GM18511 (cell line): ENCODE measurements around the gene CCDC71.

Experiments used
- ATAC-seq: cut with Tn5 transposase; IDR thresholded peaks from one replicate; pipeline ENCODE4 v1.9.1; 2021; ENCODE audit warnings: mild to moderate bottlenecking, moderate library complexity; ENCODE audit not compliant: unreplicated experiment

The CCDC71 gene

DNA sequence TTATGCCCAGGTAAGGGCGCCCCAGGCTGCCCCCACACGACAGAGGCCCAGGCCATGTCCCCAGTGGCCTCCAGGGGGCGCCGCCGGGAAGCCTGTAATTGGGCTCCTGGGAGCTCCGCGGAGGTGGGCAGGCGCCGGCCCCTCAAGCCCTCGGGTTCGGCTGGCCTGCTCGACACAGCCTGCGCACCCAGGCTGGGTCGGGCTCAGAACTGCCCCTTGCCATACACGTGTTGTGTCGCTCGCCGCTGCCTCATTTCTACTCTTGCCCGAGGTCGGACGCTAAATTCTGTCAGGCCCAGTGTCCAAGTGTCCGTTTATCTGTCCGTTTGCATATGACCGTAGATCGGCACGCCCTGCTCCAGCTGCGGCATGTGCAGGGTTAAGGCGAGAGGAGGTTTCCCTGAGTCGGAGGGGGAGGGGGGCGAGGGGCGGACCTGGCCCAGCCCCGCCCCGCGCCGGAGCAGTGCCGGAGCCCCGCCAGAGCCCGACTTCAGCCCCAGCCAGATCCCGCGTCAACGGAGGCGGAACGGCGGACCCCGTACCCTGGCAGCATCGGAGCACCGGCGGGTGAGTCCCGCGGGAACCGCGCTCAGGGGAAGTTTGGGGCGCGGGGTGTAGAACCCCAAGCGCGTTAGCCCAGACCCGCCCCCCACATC, 5.1 kb upstream of the CCDC71 start, which contains the start of gene KLHDC8B:
KLHDC8B (plus strand) TSS at position 480 of the 656 bp plus-strand sequence. CDS start 1,172 bp downstream, outside the sequence.
- peak; percentile 77 for ATAC-seq

DNA sequence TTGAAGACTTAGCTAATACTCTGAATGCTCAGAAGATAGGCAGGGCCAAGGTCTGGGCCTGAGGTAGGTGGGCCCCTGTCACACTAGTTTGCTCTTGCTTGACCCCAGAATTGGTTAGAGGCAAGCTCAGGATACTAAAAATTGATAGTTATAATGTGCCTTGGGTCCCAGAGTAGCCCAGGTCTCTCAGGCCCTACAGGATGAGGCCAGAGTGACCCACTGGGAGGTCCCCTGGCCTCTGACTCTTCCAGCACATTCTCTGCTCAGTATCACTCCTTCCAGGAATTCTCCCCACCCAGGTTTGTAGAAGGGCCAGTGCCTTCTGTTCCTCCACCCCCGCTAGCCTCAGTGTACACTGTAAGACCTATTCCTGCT, 4.6 kb upstream of the CCDC71 start:
- peak; percentile 9 for ATAC-seq

DNA sequence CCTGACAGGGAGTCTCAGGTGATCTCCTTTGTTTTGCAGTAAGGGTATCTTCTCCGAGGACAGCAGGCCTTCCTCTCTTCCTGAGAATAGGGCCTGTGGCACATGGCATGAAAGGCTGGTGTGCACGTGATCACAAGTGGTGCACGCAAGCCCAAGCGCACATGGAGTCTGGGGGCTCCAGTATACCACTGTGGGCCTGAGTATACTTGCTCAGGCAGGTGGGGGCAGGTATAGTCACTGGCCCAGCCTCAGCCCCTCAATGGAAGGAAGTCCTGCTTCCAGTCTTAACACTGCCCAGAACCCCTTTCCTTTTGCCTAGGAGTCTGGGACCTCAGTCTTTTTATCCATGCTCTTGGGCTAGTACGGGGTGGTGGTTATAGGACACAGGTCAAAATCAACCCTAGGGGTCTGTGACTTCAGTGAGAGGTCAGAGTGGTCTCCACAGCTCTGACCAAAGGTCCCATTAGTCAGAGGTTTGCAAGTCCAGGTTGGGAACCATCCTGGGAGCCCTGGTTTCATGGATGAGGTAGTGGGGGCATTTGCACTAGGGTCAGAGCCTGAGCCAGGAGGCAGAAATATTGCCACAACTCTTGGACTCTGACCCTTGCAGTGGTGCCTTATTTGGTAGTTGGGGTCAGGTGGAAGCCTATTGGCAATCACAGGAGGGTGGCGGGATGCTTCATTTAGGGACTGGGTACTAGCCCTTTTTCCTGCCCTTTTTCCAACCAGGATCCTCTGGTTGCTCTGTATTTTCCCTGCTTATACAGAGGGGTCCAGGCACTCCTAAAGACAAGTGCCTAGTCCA, 823 bp upstream of the CCDC71 start:
- no peak for ATAC-seq

DNA sequence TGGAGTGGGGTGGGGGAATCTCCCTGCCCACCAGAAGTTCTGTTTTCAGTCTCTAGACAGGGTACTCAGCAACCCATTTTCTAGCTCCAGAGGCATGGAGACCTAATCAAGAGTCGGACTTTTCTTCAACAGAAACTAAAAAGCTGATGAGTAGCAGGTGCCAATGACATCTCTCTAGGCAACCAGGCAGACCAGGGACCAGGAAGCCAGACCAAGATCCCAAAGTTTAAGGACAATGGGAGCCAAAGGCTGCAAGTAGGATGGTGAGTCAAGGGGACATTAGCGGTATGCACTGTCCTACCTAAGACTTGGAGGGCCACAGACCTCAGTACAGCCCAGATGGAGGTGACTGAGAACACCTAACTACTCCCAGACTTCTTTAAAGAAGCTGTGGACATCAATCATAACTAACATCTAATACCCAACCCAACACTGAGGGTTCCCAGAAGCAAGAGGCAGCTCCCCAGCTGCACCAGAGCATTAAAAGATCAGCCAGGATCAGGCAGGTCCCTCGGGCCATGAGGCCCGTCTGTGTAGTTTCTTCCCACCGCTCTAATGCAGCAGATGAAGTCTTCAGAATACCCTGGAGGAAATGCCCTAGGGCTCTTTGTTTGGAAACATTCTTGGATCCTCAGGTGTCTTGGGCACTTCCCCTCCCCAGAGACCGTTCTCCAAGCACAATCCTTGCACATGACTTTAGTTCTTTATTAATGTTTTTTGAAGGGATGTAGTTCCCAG, 979 bp downstream of the CCDC71 start:
- ATAC-seq = no peak

DNA sequence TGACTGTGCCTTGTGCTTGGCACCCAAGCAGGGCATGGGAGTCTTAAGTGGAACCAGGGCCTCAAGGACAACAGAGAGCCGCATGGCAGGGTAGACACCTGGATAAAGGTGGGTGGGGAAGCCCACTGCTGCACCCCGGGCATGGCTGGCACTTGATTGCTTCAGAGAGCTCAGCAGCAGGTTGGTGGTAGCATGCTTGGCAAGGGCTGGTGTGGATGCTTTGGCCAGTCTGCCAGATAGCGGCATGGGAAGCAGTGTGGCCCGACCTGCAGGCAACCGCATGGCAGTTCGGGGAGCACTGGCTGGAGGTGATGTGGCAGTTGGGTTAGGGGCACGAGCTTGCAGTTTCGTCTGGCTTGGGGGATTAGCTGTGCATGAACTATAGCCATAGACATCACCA, 2.5 kb downstream of the CCDC71 start:
- ATAC-seq = no peak

DNA sequence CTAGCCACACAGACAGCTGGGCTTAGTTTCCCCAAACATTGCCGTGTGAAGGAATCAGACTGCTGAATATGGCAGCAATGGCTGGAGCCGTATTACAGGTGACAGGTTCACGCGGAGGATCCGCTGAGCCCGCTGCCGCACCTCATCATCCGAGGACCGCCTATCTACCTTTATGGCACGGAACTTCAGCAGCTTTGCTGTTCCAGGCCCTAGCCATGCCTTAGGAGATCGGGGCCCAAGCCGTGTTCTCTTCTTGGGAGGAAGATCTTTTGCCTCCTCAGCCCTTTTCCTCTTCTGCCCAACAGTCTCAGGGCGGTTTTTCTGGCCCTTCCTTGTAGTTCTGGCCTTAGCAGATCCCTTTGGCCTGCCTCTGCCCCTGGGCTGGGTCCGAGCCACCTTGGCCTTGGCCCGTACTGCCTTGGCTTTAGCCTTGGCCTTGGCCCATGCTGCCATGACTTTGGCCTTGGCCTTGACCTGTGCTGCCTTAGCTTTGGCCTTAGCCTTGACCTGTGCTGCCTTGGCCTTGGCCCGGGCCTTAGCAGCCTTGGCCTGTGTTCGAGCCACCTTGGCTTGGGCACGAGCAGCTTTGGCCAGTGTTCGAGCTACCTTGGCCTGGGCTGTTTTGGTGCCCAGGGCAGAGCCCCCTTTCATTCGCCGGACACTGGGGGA, 3.2 kb downstream of the CCDC71 start:
- ATAC-seq = no peak

DNA sequence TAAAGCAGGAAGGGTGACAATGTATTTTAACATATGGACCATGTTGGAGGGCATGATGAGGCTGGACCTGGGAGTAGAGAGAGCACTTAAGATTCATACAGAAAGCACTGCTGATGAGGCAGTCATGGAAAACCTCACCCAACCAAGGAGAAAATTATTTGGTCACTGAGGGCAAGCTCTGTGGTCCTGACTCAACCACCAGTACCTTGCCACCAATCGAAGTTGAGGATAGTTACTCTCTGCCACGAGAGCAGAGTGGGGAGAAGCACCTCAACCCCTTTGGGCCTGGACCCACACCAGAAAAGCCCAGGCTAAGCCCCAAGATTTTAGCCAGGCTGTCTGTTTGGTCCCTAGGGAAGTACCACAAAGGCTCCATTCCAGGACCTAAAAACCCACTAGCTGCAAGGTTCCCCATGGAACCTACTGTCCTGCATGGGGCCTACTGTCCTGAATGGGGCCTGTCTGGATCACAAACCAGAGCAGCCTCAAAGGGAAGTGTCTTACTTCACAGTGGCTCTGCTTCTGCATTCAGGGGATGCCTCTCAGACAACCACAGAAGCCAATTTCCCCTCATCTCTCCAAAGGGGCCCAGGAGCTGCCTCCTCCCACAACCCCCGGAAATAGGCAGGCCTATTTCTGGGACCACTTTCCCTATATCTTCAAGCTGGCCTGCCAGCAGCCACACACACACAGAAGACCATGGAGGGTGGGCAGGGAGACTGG, 4.2 kb downstream of the CCDC71 start:
- no peak for ATAC-seq

DNA sequence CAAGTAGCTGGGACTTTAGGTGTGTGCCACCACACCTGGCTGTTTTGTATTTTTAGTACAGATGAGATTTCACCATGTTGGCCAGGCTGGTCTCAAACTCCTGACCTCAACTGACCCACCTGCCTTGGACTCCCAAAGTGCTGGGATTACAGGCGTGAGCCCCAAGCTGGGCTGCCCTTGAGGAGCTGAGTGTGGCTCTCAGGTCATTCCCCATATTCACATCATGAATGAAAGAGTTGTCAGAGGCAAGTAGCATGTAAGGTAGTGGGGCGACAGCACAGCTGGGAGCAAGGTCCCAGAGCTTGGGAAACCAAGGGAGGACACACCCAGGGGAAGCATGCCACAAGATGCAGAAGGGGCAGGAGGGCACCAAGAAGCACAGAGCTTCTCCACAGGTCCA, 4.9 kb downstream of the CCDC71 start:
- no peak for ATAC-seq

DNA sequence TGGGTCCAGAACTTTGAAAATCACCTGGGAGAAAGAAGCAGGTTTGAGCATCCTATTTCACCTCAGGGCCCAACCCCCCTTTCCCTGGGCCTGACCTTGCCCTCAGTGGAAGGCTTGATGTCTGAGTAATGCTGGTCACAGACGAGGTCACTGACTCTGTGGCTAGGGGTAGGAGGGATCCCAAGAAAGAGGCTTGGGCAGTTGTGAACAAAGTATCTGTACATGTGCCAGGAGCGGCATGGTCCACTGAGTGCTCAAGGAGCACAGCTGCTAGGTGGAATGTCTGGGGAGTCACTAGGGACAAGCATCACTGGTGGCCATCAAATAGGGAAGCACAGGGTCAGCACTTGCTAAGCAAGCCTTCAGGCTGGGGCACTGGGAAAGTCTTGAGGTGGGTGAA, 7.3 kb downstream of the CCDC71 start:
- no peak for ATAC-seq

DNA sequence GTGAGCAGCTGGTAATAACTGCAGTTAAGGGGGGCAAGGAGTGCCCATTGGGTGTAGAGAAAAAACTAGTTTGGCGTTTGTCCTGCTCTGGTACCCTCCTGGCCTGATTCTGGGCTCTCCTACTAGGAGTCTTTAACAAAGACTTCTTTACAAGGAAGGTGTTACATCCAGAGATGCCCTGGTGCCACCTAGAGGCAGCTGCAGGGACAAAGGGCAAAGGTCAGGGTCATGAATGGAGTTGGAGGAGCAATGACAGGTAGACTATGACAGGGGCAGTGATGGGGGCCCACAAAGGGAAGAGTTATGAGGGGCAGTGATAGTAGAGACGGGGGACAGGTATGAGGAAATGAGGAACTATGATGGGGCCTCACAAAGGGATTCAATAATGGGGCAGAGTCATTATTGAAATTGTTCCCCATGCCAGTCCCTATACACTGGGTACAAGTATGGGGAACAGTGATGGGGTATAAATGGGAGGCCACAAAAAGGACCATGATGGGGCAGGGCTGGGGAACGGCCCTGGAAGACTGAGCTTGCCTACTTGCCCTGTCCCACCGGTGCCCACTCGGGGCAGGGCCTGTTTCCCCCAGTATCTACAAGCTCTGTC, 7.9 kb downstream of the CCDC71 start:
- ATAC-seq = no peak

DNA sequence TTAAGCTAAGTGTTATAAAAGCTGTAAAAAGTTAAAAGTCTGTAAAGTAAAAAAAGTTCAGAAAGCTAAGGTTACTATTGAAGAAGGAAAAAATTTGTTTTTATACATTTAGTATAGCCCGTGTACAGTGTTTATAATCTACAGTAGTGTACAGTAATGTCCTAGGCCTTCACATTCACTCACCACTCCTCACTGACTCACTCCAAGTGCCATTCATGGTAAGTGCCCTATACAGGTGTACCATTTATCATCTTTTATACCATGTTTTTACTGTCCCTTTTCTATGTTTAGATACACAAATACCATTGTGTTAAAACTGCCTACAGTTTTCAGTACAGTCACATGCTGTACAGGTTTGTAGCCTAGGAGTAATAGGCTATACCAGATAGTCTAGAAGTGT, 8.8 kb downstream of the CCDC71 start:
- no peak for ATAC-seq

DNA sequence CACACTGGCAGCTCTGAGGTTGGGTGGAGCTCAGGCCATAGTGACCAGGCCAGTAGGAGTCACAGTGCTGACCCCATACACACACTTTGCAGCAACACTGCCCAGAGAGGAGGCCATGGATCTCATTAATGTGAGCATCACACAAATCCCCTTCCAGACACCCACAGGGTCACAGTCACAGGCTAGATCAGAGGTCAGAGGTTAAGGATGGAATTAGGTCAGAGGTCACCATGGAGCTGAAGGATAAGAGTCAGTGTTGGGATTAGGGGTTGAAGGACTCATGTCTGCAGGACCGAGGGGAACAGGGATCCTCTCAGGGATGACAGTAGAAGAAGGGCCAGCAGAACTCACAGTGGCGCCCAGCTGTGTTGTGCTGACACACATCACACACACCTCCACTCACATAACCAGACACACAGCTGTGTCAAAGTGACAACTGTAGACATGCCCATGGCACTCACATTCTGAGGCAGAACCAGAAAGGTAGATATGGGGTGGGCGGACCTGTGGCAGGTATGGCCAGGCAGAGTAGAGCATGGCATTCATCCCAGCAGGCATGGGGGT, 12.7 kb downstream of the CCDC71 start:
- ATAC-seq = no peak

DNA sequence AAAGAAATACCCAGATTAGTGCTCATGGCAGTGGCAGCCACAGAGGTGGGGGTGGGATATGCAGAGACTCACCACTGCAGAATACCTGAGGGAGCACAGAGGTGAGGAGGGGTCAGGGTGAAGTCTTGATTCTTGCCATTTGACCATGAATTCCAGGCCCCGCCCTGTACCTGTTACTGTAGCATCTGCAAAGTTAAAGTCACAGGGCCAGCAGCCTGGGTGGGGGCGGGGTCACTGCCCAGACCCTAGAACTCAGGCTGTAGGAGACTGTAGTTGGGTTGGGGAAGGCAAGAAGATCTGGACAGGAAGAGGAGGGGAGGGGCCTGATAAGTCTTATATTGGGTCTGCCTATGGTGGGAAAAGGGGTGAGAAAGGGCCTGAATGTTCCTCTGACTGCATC, 14.5 kb downstream of the CCDC71 start:
- no peak for ATAC-seq

DNA sequence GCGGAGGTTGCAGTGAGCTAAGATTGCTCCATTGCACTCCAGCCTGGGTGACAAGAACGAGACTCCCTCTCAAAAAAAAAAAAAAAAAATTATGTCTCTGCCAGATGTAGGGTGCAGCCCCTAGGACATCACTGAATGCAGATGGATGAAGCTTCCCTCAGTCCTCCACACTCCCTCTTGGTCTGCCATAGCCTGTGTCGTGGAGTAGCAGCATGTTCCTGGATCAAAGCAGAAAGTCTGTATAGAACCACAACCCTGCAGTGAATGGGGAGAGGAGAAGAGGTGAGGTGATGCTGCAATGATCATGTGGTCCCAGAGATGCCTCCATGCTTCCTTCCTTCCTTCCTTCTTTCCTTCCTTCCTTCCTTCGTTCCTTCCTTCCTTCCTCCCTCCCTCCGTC, 18.0 kb downstream of the CCDC71 start:
- ATAC-seq = no peak

DNA sequence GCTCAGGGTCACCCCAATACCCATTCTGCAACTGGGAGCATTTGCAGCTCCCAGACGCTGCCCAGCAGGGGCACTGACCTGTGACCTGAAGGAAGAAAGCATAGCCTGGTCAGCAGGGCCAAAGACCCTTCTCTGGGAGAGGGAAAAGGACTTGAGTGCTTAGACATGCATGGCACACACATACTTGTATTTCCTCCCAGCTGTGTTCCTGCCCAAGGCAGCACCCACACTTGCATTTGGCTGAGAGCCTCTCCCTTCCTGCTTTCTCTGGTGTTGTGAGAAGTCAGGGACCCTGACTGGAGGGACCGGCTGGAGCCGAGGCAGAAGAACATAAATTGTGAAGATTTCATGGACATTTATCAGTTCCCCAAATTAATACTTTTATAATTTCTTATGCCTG, 26.1 kb downstream of the CCDC71 start:
- no peak for ATAC-seq

DNA sequence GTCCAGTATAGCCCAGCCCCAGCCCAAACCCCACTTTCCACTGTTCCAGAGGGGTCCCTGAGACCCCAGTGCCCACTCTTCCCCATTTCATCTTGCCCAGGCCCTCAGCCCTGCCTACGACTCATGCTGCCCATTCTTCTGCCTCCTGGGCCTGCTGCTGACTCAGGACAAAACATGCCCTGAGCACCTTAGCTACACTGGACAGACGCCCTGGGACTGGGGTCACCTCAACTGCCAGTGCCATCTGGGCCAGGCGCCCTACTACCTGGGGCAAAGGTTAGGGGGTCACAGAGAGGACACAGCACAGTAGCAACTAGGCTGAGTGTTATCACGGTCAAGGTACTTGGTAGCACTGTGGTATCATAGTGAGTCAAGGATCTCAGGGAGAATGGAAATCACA, 30.6 kb downstream of the CCDC71 start:
- ATAC-seq = no peak

DNA sequence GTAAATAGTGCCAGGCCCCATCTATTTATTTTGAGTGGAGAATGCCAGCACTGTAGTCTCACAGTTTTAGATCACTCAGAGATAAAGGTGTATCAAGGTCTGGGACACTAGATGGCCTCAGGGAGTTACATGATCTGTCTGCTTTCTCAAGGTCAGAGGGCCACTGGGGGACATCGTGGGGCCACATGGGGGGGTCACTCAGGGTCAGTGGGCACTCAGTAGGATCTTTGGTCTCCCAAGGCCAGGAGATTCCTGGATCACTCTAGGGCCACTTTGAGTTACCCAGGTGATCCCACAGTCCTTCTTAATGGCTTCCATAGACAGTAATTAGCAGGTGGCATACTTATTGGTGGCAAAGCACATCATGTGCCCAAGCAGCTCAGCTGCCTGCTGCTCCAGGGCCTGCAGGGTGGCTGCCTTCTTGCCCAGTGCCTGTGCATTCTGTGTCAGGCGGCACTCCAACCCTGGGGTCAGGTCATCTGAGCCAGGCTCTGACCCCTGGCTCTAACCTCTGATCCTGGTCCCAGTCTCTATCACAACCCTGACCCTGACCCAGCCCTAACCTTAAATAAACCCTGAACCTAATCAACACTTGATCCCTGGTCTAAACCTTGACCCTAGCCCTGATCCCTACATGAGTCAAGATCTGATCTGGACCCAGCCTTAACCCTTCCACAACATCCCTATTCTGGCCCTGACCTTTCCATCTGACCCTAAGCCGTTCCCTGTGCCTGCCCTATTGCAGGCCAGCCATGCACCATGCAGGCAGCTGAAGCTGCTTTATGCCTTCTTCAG, 31.5 kb downstream of the CCDC71 start:
- ATAC-seq = no peak

DNA sequence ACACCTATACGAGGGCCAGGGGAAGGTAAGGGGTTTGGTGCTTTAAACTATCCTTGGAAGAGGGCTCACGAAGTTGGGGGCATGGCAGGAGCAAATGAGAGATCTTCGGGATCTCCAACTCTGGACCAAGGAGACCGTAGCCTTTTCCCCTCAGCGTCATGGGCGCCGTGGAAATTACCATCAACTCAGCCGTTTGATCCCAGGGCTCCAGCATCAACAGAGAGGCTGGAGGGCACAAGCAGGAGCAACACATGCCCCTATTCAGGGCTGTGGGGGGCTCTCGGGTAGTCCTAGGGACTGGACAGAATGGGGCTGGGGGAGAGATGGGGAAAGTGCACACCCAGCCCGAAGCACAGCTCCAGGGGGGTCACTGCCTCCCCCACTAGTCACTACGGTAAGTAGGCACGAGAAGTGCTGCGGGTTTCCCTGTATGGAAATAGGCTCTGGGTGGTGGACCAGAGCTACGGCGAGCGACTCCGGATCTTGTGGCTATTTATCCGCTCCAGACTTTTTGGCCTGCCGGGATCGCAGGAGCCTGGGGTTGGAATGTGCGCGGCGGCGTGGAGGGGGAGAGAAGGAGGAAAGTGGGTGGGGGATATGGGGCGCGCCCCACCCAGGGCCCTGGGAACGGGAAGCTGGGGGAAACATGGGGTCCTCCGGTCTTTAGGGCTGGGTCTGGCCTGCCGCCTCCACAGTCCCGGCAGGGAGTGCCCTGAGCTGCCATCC, 32.7 kb downstream of the CCDC71 start:
- ATAC-seq = no peak
